GM18867 (cell line): ENCODE results near the gene OR1D5.
"Not testable (repeated sequence)": the region's sequence is repeated elsewhere in the genome, so short reads cannot be mapped to it uniquely, and the experiment has no call there.

Experiments used
- ATAC-seq: cut with Tn5 transposase; IDR thresholded peaks from one replicate; pipeline ENCODE4 v1.9.1; 2021; ENCODE audit warnings: mild to moderate bottlenecking, moderate library complexity; ENCODE audit not compliant: unreplicated experiment

OR1D5 gene

DNA sequence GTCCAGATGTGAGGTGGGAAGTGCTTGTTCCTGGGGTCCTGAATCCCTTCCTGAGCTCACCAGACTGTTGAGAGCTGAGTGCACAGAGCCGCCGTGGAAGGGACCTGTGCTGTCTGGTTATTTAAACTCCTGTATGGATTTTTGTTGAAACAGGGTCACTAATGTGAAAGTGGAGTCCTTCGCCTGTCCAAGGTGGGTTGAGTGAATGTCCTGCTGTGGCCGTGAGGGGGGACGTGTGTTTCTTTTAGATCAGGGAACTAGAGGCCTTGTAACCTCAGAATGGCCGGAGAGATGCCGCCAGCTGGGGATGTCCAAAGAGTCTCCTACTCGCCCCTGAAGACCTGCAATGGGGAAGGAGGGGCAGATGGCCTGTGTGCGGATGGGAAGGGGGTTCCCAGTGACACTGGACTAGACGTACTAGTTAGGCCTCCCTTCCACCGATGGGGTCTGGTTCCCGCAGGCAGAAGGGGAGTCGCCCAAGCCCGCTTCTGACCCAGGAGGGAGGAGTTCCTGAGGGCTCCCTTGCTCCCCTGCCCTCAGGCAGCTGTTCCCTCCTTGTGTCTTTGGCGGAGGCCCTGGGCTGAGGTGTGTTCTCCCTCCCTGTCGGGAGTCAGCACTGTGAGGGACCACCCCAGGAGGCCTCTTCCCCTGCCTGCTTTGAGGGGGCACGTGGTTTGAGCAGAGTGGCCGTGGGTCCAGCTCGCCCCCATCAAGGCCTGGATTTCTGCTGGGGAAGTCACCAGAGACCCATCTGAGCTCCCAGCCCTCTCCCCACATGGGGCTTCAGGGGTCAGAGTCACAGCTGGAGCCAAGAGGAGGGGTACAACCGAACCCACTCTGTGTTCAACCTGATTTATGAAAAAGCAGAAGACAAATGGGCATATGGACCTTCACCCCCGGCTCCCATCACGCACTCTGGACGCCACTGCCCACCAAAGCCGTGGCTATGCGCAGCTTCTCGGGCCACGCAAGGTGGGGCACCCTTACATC lies 30.9 kb downstream of the OR1D5 start:
- no peak for ATAC-seq

DNA sequence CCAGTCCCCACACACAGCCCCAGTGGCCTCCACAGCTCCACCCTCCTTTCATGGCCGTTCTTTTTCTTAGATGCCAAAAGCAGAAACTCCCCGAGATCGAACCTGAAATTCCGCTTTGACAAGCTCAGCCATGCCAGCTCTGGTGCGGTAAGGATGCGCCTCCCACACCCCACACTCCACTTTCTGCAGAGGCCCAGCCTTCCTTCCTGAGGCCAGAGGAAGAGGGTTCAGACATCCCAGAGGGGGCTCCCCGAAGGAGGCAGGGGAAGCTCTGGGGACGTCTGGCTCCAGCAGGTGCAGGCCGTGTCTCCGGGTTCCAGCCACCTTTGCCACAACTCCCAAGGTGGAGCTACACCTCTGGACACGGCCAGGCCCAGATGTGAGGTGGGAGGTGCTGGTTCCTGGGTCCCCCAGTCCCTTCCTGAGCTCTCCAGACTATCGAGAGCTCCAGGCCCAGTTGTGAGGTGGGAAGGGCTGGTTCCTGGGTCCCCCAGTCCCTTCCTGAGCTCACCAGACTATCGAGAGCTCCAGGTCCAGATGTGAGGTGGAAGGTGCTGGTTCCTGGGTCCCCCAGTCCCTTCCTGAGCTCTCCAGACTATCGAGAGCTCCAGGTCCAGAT lies 32.4 kb downstream of the OR1D5 start:
- ATAC-seq: not testable (repeated sequence)

DNA sequence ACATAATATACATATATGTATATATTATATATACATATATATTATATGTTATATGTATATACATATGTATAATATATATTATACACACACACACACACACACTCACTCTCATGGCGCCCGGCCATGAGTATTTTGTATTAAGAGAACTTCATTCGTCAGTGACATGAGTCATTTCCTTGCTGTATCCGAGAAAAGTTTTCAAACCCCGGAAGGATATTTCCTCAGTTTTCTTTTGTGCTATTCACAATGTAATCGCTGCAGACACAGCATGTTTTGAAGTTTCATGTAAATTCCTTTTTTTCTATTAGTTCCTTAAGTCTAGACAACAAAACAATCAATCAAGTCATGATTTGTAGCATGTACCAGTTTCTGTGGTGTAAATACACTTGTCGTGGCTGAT lies 33.3 kb downstream of the OR1D5 start:
- no peak for ATAC-seq

DNA sequence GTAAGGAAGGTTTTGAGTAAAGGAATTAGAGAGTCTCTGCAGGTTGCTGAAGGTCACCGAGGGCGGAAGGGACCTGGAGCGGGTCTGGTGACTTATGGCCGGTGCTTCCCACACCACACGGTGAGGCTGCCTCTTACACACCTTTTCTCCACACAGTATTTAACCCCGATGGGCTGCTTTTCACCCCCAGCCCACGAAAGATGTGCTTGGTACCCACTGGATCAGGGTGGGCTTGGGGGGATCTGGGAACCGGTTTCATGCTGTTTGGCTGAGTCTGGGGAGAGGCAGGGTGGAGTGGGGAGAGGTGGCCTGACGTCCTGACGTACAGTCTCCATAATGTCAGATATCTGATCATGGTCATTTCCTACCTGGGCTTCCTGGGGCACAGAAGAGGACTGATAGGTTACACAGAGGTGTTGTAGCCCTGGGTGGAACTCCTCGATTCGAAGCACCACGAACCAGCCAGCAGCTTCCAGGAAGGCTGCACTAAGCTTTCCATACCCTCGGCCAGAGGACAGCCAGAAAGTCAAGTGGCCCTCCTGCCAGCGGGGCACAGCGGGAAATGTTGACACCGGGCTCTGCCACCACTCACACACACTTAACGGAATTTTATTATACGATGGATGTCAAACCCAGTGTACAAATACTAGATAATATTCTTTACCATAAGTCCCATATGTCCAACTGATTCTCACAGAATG lies 34.0 kb downstream of the OR1D5 start:
- no peak for ATAC-seq

DNA sequence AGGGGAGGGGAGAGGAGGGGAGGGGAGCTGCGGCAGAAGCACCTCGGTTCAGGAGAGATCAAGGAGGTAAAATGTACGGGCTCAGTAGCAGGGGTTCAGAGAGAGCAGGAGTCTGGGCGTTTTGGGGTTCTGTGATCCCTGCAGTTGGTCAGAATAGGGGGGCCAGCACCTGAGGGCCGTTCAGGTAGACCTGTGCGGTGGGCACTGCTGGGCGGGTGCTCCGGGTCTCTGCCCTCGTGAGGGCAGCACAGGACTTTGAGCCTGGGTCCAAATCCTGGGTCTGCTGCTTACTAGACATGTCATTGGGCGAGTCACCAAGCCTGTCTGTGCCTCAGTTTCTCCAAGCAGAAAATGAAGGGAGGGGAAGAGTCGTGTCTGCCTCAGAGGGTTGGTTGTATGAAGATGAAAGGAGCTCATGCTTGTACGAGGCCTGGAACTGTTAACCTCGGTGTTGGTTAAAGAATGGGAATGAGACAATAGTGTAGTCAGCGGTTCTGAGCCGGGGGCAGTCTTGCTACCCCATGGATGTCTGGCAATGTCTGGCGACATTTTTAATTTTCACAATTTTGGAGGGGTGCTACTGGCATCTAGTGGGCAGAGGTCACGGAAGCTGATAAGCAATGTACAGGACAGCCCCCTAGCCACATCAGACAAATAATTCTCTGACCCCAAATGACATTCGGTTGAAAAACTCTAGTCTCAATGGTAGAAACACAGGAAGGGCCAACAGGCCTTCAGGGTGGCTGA lies 35.4 kb downstream of the OR1D5 start:
- ATAC-seq: no peak

DNA sequence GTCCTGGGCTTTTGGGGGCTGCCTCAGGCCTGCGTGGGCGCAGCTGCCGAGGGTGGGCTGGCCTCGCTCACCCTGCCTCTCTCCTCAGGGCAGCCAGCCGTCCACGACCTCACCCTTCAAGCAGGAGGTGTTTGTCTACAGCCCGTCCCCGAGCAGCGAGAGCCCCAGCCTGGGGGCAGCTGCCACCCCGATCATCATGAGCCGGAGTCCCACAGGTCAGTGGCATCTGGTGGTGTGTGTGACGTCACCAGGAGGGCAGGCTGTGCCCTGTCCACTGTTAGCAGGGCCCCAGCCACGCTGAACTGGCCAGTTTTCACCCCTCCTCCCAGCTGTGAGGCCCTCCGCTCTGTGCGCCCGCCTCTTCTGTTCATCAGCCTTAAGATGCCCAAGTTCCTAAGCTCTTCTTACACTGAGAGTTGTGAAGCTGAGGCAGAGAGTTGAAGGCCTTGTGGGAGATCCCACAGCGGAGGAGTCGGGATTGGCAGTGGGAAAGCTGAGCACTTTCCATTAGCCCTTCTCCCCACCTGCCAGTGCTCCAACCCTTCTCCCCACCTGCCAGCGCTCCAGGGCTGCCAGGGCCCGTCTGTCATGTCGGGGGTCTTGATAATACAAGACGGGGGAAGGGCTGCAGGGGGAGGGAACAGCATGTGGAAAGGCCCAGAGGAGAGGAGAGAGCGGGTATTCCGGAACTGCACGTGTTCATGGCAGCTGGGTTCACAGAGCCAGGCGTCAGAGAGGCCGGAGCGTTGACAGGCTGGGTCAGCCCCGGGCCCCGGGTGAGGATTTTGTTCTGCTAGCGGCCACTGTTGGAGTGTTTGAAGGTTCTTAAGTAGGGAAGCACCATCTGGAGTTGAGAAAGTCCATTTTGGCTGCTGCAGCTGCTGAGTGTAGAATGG lies 36.3 kb downstream of the OR1D5 start:
- no peak for ATAC-seq

DNA sequence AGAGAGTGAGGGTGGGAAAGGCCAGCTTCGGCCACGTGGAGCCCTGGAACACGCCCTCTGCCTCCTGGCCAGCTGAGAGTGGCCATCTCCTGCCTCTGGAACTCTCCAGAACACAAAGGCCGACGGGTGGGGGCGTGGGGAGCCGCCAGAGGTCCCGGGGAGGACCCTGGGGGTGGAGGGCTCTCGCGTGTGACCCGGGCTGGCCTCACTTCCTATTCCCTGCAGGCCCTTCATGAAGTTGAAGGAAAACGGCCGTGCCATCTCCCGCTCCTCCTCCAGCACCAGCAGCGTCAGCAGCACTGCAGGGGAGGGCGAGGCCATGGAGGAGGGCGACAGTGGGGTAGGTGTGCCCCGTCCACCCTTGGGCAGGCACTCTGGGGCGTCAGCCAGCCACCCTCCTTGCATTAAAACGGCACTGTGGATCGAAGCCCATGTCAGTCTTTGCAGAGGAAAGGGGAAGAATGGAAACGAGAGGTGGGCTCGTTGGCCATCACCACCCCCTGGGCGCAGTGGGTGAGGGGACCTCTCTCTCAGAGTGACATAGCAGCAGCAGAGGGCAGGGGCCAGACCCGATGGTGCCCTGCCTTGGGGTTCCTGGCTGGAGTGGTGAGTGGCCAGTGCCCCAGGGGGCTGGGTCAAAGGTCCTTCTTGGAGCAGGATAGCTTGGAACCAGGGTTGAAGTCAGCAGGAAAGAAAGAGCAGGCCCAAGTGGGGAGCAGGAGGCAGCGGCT lies 37.1 kb downstream of the OR1D5 start:
- ATAC-seq: no peak

DNA sequence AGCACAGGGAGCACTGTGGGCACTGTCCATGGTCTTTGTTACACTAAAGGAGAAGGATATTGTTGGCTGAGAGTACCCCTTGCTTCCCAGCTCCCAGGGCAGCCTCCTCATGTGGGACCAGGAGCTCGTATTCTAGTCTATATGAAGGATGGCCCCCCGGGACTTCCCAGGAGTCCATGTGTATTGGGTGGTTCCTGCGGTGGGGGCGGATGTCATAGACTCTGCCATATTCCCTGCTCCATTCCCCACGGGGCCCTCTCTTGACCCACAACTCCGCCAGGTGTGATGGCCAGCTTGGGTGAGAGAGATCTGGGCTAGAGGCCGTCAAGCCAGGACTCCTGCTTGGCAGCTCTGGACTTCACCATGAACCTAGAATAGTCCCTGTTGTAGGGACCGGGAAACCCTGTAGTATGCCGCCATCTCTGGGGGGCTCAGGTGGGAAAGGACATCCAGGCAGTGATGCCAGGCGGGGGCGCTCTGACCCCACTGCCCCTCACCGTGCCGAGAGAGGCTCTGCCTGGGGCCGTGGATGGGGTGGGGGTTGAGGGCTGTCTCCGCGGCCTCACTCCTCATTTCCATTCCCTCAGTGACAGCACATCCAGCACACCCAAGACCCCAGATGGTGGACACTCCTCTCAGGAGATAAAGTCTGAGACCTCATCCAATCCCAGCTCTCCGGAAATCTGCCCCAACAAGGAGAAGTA lies 37.8 kb downstream of the OR1D5 start:
- ATAC-seq: no peak

DNA sequence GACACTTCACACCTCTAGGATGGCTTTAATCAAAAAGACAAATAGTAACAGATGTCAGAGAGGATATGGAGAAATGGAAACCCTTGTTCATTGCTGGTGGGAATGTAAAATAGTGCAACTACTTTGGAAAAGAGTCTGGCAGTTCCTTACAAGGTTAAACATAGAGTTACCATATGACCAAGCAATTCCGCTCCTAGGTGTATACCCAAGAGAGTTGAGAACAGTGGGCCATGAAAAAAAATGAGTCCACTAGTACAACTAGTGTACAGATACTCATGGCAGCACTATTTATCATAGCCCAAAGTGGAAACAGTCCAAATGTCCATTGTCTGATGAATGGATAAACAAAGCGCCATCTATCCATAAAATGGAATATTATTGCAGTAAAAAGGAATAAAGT lies 39.1 kb downstream of the OR1D5 start:
- ATAC-seq: no peak

DNA sequence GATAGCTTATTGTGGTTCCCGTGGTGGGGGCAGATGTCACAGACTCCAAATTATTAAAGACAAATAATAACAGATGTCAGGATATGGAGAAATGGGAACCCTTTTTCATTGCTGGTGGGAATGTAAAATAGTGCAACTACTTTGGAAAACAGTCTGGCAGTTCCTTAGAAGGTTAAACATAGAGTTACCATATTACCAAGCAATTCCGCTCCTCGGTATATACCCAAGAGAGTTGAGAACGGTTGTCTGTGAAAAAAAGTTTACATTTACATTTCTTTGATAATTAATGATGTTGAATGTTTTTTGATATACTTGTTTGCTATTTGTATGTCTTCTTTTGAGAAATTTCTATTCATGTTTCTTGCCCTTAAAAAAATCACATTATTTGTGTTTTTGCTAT lies 41.2 kb downstream of the OR1D5 start:
- no peak for ATAC-seq

DNA sequence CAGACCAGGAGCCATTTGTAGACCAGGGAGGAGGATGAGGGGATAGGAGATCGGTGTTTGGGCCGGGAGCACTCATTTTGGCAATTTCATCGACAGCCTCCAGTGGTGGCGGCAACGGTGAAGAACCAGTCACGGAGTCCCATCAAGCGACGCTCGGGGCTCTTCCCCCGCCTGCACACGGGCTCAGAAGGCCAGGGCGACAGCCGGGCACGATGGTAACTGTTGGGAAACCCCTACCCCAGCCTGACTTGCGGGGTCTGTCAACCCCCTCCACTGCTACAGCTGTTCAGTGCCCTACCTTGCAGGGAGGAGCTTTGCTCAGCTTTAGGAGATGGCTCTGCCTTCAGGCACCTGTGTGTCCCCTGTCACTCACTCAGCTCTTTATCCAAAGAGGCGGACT lies 43.0 kb downstream of the OR1D5 start:
- no peak for ATAC-seq

DNA sequence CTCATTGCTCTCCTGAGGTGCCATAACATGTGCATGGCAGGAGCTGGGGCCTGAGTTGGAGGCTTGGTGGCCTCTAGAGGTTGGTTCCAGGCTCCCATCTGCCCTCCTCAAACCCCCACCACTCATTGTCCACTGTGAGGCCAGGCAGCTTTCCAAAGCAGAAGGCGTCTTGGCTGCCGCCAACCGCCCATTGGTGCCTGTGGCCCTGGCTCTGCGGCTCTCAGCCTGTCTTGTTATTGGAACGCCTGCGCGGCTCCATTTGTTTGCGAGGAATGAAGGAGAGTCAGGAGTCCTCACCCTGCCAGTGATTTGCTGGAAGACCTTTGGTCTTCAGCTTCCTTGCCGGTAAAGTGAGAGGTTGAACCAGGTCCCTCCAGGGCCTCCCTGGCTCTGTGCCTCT lies 43.6 kb downstream of the OR1D5 start:
- no peak for ATAC-seq

DNA sequence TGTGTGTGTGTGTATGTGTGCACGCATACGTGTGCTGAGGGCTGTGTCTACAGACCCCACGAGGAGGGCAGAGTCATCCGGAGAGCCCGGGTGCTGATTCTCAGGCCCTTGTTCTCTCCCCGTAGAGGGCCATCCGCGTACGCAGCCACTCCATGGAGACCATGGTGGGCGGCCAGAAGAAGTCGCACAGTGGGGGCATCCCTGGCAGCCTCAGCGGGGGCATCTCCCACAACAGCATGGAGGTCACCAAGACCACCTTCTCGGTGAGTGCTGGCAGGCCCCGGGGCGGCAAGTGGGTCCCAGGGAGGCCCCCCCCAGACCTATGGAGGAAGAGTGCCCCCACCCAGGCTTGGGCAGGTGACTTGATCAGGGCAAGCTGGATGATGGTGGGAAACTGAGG lies 45.5 kb downstream of the OR1D5 start:
- ATAC-seq: no peak

DNA sequence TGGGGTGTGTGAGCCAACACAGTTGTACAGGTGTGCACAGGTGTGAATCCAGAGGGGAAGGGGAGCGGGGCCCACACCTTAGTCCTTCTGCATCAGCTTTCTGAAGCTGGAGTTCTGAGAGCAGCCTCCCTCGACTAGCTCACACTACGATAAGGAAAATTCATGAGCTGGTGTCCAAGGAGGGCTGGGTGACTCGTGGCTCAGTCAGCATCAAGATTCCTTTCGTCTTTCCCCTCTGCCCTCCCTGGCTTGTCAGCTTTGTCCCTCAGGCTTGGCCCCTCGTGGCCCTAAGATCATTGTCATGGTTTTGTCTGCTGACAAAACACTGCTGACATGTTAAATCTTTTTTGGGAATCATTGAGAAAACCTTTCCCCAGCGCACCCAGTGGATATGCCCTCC lies 47.5 kb downstream of the OR1D5 start:
- no peak for ATAC-seq

DNA sequence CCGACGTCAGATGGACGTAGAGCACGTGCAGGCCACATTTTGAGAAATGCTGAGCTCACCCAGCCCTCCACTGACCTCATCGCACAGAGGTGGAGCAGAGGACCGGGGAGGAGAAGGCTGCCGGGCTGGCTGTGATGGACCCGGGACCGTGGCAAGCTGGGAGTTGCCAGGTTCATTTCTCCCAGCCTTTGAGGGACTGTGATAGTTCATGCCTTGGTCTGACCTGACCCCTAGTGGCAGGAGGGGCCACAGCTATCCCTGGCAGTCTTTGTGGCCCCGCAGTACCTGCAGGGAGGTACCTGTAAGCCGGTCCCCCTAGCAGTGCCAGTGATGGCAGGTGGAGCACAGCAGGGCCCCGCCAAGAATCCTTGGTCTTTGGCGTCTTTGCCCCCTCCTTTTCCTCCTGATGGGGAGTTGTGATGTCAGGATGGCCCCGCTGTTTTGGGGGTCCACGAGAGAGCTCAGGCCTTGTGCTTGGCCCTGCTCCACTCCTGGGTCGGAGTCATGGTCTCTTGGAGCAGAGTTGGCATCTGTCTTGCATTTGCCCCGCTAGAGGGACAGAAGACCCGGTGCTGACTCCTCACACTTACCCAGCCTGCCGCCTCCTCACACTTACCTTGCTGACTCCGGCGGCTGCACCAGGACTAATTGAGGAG lies 50.4 kb downstream of the OR1D5 start:
- peak; percentile 52 for ATAC-seq
